ENCODE measurements around the gene KCTD4.
"Not testable (repeated sequence)": the region's sequence is repeated elsewhere in the genome, so short reads cannot be mapped to it uniquely, and the experiment has no call there.

The KCTD4 gene

DNA sequence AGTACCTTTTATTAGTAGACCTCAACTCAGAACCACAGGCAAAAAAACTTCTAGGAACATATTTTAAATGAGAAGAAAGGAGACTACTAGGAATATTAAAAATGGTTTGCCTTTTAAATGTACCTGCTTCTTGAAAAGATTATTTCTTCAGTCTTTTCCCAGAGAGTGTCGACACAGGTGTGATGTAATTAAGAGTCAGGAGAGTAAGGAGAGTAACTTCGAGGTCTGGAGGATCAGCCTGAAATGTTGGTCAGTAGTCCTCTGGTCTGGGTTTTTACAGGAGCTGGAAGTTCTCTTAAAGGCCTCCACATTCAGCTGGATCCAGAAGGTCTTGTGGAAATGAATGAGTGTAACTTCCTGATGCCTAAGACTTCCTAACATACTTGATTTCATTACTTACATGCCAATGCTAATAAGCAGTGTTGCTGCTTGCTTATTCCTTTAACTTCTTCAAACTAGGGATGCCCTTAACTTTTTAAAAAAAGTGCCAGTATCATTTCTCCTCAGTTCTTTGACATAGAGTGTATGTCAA is at the start of gene KCTD4:
Gene KCTD4, minus strand, starts transcription at position 345 of the 532 bp plus-strand sequence. CDS start 6,478 bp downstream, outside the sequence.
- Mint-ChIP-seq H3K27ac (peak within 1 kb of the TSS in 1 of 2 donors; percentile 36), H3K4me1 (peaks cover 24% of the 10 kb centered on the region), H3K27me3 (no peaks in the 10 kb centered on the region), H3K4me3 (no peak within 1 kb of the TSS), H3K9me3 (no peaks in the 10 kb centered on the region)
- ATAC-seq (no peak), DNase-seq (no peak)

DNA sequence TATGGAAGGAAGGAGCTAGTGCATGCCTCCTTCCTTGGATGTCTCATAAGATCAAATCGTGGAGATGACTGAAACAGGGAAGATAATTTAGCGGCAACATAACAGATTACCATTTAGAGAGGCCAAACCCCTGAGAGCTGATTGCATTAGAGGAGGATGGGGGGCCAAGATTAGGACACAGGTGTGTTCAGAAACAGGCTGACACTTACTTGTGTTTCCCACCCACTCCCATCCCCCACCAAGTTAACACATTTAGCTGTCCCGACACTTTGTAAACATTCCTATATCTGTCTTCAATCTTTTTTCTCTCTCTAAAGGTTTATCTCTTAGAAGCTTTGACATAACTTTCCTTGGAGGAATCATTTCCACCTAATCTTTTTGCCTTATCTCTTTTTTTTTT is 48.8 kb upstream of the KCTD4 start:
- no peaks in the 10 kb centered on the region for H3K27me3 Mint-ChIP-seq
- H3K27ac Mint-ChIP-seq: no peak overlapping the region
- DNase-seq (no peak), ATAC-seq (no peak)
- no peaks in the 10 kb centered on the region for H3K9me3 Mint-ChIP-seq
- H3K4me3 Mint-ChIP-seq: no peak overlapping the region
- no peaks in the 10 kb centered on the region for H3K4me1 Mint-ChIP-seq

DNA sequence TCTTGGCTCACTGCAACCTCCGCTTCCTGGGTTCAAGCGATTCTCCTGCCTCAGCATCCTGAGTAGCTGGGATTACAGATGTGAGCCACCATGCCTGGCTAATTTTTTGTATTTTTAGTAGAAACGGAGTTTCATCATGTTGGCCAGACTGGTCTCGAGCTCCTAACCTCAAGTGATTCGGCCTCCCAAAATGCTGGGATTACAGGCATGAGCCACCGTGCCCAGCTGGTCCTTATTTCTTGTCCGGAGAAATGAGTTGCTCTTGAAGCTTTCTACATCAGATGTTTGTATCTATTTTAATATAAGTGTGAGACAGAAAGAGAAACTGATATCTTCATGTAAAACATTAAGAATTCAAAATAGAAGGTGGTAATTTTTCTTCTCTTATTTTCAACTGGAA is 43.9 kb upstream of the KCTD4 start:
- not testable (repeated sequence) for H3K4me1 Mint-ChIP-seq, H3K4me3 Mint-ChIP-seq, DNase-seq, H3K27me3 Mint-ChIP-seq, ATAC-seq, H3K9me3 Mint-ChIP-seq, H3K27ac Mint-ChIP-seq

DNA sequence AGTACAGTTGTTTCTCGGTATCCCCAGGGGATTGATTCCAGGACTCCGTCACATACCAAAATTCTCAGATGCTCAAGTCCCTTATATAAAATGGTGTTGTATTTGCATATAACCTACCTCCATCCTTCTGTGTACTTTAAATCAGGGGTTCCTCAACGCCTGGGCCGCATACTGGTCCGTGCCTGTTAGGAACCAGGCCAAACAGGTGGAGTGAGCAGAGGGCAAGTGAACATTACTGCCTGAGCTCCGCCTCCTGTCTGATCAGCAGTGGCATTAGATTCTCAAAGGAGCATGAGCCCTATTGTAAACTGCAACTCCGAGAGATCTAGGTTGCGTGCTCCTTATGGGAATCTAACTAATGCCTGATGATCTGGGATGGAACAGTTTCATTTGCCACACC is 42.2 kb upstream of the KCTD4 start:
- H3K9me3 Mint-ChIP-seq: no peaks in the 10 kb centered on the region
- no peak for DNase-seq
- no peak overlapping the region for H3K27ac Mint-ChIP-seq
- no peaks in the 10 kb centered on the region for H3K27me3 Mint-ChIP-seq
- no peak for ATAC-seq
- H3K4me1 Mint-ChIP-seq: no peaks in the 10 kb centered on the region
- H3K4me3 Mint-ChIP-seq: no peak overlapping the region

DNA sequence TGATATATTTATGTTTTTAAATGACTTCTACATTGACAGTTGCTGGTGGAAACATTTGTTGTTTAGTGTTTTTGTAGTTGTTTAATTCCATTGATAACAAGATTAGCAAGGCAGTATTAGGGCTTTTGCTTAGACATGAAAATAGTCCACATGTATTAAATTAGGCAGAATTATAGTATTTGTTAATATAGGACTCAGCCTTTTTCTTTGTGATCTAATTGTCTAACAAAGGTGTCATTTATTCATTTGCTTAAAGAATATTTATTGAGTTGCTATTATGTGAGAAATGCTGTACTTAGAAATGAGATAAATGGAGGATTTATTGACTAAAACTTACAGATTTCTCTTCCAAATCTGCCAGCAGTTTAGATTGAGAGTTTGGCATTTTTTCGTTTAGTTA is 41.7 kb upstream of the KCTD4 start:
- DNase-seq (no peak), ATAC-seq (no peak)
- Mint-ChIP-seq H3K9me3 (no peaks in the 10 kb centered on the region), H3K27ac (no peak overlapping the region), H3K27me3 (no peaks in the 10 kb centered on the region), H3K4me1 (no peaks in the 10 kb centered on the region), H3K4me3 (no peak overlapping the region)

DNA sequence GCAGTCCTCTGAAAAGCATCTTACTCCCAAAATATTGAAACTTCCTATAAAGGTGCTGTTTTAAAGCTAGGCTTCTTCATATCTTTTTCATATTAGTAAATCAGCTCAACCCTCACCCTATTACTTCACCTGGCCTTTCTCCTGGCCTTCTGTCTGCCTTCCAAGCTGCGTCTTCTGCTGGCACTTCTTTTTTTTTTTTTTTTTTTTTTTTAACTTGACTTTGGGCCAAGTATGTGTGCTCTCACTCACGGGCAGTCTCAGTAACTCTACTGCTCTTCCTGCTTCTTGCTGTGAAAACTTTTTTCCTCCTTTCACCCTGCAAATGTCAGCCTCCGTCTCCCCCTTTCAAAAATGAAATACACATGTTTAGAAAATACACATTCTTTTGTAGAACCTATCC is 41.2 kb upstream of the KCTD4 start:
- no peak for DNase-seq
- H3K4me3 Mint-ChIP-seq: no peak overlapping the region

DNA sequence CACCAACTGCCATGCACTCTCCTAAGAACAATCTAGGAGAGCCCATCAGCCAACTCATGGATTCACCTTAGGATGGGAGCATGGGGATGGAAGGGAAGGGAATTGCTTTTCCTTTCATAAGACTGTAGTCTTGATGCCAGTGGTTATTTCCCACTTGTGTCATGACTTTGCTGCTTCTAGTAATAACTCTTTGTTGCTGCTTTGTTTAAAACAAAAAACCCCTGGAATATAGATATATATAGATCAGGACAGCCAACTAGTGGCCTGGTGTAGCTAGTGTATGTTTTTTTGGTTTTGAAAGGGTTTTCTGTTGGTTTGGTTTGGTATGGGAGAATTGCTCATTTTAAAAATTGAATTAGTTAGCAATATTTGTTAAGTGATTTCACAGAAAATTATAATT is 39.3 kb upstream of the KCTD4 start:
- no peaks in the 10 kb centered on the region for H3K4me1 Mint-ChIP-seq
- ATAC-seq: no peak
- no peak overlapping the region for H3K27ac Mint-ChIP-seq
- H3K4me3 Mint-ChIP-seq: no peak overlapping the region
- H3K27me3 Mint-ChIP-seq: no peaks in the 10 kb centered on the region
- no peaks in the 10 kb centered on the region for H3K9me3 Mint-ChIP-seq
- no peak for DNase-seq

More for the DNA sequence above, 41.2 kb upstream of the KCTD4 start:
- ATAC-seq: no peak
- Mint-ChIP-seq H3K27ac (no peak overlapping the region), H3K9me3 (no peaks in the 10 kb centered on the region), H3K4me1 (no peaks in the 10 kb centered on the region), H3K27me3 (no peaks in the 10 kb centered on the region)

DNA sequence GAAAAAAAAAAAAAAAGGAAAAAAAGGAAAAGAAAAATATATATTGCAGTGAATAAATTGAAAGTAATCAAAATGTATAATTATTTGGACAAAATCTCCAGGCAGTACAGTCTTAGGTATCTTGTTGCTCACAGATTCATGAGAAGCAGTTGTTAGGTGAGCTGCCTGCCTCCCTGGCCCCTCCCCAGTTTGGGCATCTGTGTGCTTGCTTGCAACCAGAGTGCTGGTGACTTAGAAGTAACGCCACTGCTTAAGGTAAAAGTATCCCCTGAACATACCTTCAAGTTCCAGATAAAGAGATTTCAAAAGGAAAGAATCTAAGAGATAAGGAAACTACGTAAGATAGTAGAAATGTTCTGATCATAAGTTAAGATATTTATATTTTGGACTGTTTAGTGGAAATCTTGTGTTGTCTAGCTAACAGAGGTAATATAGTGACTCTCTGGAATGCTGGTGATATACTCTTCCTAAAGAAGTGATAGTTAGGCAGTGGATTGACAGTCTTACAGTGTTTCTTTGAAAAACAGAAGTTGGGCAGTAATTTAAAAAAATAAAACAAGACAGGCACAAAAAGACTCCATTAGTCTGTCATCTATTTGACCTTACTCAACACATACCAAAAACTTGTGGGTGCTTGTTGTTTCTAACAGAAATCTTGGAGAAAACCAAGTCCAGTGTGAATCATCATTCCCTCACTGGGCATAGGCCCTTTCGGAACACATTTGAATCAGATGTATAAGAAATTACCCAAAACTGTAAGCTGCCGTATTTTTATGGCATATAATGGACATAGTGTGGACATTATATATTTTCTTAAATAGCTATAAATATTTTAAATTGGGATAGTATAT is 38.3 kb upstream of the KCTD4 start:
- no peak overlapping the region for H3K27ac Mint-ChIP-seq
- no peaks in the 10 kb centered on the region for H3K9me3 Mint-ChIP-seq
- ATAC-seq (no peak), DNase-seq (no peak)
- H3K4me3 Mint-ChIP-seq: no peak overlapping the region
- no peaks in the 10 kb centered on the region for H3K27me3 Mint-ChIP-seq
- H3K4me1 Mint-ChIP-seq: no peaks in the 10 kb centered on the region

DNA sequence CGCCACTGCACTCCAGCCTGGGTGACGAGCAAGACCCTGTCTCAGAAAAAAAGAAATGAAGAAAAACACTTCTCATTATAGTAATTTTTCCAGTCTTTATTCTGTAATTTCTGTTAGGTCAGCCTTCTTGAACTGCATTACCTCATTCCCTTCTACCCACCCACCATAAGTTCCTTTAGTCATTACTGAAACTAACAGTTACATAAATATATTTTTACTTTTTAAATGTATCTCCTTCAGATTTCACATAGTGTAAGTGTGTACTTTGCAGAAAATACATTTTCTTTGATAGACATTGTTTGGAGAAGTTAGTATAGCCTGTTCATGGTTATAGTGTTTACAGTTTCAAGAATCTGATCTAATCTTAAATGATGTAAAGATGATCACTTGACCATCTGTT is 31.7 kb upstream of the KCTD4 start:
- ATAC-seq (no peak), DNase-seq (no peak)
- H3K9me3 Mint-ChIP-seq: no peaks in the 10 kb centered on the region
- peaks cover 6% of the 10 kb centered on the region for H3K4me1 Mint-ChIP-seq
- H3K4me3 Mint-ChIP-seq: no peak overlapping the region
- H3K27me3 Mint-ChIP-seq: no peaks in the 10 kb centered on the region
- H3K27ac Mint-ChIP-seq: peak overlapping the region in 1 of 2 donors; percentile 42

DNA sequence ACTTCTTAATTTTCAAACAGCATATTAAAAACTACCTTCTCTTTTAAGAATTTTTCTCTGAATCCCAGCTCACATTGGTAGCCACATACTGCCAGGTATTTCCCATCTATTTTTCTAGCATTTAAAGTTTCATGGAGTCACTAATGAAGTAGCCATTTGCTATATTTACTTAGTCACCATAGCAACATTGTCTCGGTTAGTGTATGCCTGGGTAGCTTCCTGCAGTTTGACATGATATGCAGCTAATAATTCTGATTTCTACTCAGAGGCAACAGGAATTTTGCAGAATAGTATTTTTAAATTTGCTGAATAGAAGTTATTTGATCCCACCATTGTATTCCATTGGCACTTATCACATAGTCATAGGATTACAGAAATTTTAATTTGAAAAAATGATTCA is 30.9 kb upstream of the KCTD4 start:
- DNase-seq: no peak
- no peaks in the 10 kb centered on the region for H3K27me3 Mint-ChIP-seq
- peaks cover 6% of the 10 kb centered on the region for H3K4me1 Mint-ChIP-seq
- H3K27ac Mint-ChIP-seq: no peak overlapping the region
- no peak overlapping the region for H3K4me3 Mint-ChIP-seq
- no peak for ATAC-seq
- H3K9me3 Mint-ChIP-seq: no peaks in the 10 kb centered on the region

DNA sequence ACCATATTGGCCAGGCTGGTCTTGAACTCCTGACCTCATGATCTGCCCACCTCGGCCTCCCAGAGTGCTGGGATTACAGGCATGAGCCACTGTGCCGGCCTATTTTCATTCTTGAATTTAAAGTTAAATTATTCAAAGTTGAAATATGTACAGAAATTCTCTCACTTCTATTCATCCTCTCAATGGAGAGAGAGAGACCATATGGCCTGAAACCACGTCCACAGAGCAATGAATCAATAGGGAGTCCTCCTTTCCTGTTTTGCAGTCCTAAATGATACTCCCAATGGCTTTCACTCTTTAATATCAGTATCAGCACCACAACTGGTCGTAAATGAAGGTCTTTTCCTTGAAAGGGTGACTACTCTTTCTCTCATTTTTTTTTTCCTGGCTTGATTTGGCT is 30.5 kb upstream of the KCTD4 start:
- no peaks in the 10 kb centered on the region for H3K9me3 Mint-ChIP-seq
- peaks cover 6% of the 10 kb centered on the region for H3K4me1 Mint-ChIP-seq
- no peak for DNase-seq
- no peak overlapping the region for H3K27ac Mint-ChIP-seq
- H3K4me3 Mint-ChIP-seq: no peak overlapping the region
- no peak for ATAC-seq
- no peaks in the 10 kb centered on the region for H3K27me3 Mint-ChIP-seq

DNA sequence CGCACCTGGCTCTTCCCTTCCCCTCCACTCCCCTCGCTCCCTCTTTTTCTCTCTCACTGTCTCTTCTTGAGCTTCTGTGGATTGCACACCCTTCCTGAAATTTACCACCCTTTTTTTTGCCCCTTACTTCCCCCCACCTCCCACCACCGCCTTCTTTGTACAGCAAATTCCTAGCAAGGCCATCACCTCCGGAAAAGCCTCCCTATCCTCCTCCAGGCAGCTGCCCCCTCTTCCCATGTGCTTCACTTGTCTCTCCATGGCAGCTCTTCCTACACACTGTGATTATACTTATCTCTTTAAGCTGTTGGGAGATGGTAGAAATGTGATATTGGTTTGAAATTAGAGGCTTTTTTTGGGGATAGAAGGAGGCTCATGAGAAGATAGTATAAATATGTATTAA is 28.3 kb upstream of the KCTD4 start:
- DNase-seq (no peak), ATAC-seq (no peak)
- H3K4me1 Mint-ChIP-seq: peaks cover 13% of the 10 kb centered on the region
- no peak overlapping the region for H3K4me3 Mint-ChIP-seq
- H3K27ac Mint-ChIP-seq: no peak overlapping the region
- no peaks in the 10 kb centered on the region for H3K27me3 Mint-ChIP-seq
- H3K9me3 Mint-ChIP-seq: no peaks in the 10 kb centered on the region

DNA sequence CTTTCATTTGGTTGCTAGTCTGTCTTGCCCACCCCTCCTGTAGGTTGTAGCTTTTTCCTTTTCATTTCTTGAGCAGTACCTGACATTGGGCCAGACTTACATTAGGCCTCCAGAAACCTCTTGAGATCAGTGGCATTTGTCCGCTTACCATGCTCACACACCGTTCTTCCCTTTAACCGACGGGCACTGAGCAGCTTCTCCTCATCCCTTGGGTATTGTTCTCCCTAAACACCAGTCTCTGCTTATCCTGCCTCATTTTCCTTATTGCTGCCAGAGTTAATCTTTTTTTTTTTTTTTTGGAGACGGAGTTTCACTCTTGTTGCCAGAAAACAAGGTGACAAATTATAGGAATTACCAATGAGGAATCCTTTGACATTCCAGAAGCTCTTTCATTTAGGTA is 27.2 kb upstream of the KCTD4 start:
- peaks cover 13% of the 10 kb centered on the region for H3K4me1 Mint-ChIP-seq
- no peak for ATAC-seq
- no peaks in the 10 kb centered on the region for H3K9me3 Mint-ChIP-seq
- H3K27ac Mint-ChIP-seq: peak overlapping the region in 1 of 2 donors; percentile 77
- no peak for DNase-seq
- no peak overlapping the region for H3K4me3 Mint-ChIP-seq
- no peaks in the 10 kb centered on the region for H3K27me3 Mint-ChIP-seq

DNA sequence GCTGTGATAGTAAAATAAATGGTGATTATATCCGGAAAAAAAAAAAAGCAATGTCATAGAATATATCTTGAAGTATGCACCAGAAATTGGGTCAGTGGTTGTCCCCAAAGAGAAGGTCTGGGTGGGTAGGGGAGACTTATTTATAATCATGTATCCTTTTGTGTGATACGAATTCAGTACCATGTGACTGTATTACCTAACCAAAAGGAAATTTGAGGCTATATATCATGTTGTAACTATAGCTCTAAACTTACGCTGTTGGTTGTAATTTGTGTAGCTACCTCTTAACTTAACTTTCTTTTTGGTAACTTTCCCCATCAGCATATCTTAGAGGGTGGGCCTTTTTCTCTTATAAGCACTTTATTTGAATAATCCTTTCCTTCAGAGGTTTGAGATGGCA is 25.2 kb upstream of the KCTD4 start:
- Mint-ChIP-seq H3K27me3 (no peaks in the 10 kb centered on the region), H3K9me3 (no peaks in the 10 kb centered on the region), H3K27ac (no peak overlapping the region), H3K4me3 (no peak overlapping the region), H3K4me1 (peaks cover 7% of the 10 kb centered on the region)
- DNase-seq: no peak
- no peak for ATAC-seq

DNA sequence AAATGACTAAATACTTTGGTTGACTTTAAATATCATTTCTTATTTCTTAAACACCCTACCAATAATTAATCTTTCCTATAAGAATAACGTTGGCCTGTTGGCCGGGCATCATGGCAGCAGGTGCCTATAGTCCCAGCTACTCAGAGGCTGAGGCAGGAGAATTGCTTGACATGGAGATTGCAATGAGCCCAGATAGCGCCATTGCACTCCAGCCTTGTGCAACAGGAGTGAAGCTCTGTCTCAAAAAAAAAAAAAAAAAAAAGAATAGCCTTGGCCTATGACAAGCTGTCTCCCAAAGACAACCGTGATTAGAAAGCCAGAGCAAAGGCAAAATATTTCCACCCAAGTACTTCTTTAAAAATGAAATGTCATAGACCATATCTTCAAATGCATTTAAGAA is 24.5 kb upstream of the KCTD4 start:
- Mint-ChIP-seq H3K27me3 (no peaks in the 10 kb centered on the region), H3K4me1 (peaks cover 7% of the 10 kb centered on the region), H3K27ac (no peak overlapping the region), H3K9me3 (no peaks in the 10 kb centered on the region), H3K4me3 (no peak overlapping the region)
- no peak for DNase-seq
- no peak for ATAC-seq

DNA sequence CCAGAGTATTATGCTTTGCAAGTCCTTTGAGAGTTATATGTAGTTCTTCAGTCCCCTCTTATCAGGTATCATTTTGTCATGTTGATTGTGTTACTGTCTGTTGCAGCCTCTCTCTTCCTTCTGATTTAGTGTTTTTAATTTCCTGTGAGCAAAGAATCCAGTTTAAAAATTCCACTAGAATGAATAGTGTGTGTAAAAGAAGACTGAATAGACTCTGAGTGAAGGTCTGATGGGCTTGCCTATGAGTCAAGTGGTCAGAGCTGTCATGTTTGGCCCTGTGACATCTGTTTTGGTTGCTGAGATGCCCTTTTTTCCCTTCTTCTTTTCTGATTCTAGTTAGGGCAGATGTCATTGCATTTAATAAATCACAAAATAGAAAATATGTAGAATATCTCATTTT is 23.3 kb upstream of the KCTD4 start:
- peaks cover 7% of the 10 kb centered on the region for H3K4me1 Mint-ChIP-seq
- no peaks in the 10 kb centered on the region for H3K27me3 Mint-ChIP-seq
- no peak overlapping the region for H3K4me3 Mint-ChIP-seq
- ATAC-seq (no peak), DNase-seq (no peak)
- no peak overlapping the region for H3K27ac Mint-ChIP-seq
- H3K9me3 Mint-ChIP-seq: no peaks in the 10 kb centered on the region

DNA sequence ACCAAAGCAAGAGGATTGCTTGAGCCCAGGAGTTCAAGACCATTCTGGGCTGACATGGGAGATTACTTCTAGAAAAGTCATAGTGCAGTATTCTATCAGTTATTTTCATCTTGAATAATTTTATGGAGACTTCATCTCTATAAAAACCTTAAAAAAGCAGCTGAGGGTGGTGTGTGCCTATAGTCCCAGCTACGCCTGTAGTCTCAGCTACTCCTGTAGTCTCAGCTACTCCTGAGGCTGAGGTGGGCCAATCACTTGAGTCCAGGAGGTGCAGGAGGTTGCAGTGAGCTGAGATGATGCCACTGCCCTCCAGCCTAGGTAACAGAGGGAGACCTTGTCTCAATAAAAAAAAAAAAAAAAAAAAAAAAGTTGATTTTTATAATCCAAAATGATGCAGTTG is 22.1 kb upstream of the KCTD4 start:
- no peak for DNase-seq
- H3K27me3 Mint-ChIP-seq: no peaks in the 10 kb centered on the region
- H3K4me1 Mint-ChIP-seq: peaks cover 13% of the 10 kb centered on the region
- H3K4me3 Mint-ChIP-seq: no peak overlapping the region
- no peaks in the 10 kb centered on the region for H3K9me3 Mint-ChIP-seq
- H3K27ac Mint-ChIP-seq: no peak overlapping the region
- ATAC-seq: no peak
